WTC11 (cell line): ENCODE measurements around the gene EXOC4. TPM values are rescaled to one million over a fixed set of nuclear protein-coding genes. Genes with fewer than 3 reads are reported as not detected.

ENCODE experiments used
- ATAC-seq: fragments of 200-7000 bp; cut with Tn5 transposase; 2 replicates; pipeline ENCODE4 v1.10.0; 2021; ENCODE audit warnings: mild to moderate bottlenecking, moderate library complexity
- CTCF ChIA-PET: fragments of 300-600 bp; sonication (Branson Sonifier 250); formaldehyde crosslinking; loops from one replicate; lab custom pipeline; 2021; ENCODE audit warnings: antibody characterized with exemption; lab: Charles Lee
- POLR2A ChIA-PET: fragments of 350-600 bp; sonication (Branson Sonifier 250); formaldehyde crosslinking; loops from one replicate; lab custom pipeline; 2021; ENCODE audit warnings: antibody characterized with exemption; lab: Charles Lee
- DNase-seq: peaks from one replicate; pipeline ENCODE4 v3.0.0; 2021; ENCODE audit warnings: low spot score
- H3K27ac Mint-ChIP-seq: 2 replicates; pipeline ENCODE4 v1.8.0; 2021; ENCODE audit warnings: mixed read lengths
- H3K27me3 Mint-ChIP-seq: 2 replicates; pipeline ENCODE4 v1.8.0; 2021; ENCODE audit warnings: low read depth, mild to moderate bottlenecking, moderate library complexity, mixed read lengths
- H3K36me3 Mint-ChIP-seq: 2 replicates; pipeline ENCODE4 v1.8.0; 2021; ENCODE audit warnings: mixed read lengths
- H3K4me1 Mint-ChIP-seq: 2 replicates; pipeline ENCODE4 v1.8.0; 2022; ENCODE audit warnings: mixed read lengths
- H3K4me3 Mint-ChIP-seq: 2 replicates; pipeline ENCODE4 v1.8.0; 2021; ENCODE audit warnings: mild to moderate bottlenecking, moderate library complexity, mixed read lengths
- H3K9me3 Mint-ChIP-seq: 2 replicates; pipeline ENCODE4 v1.8.0; 2021; ENCODE audit warnings: mixed read lengths
- ARID4B ChIP-seq: sonication (generic); formaldehyde crosslinking; IDR thresholded peaks from 2 replicates; pipeline ENCODE4 v1.8.0; 2023; ENCODE audit warnings: missing genetic modification reagents, mild to moderate bottlenecking, borderline replicate concordance
- ATF1 ChIP-seq: sonication (generic); formaldehyde crosslinking; IDR thresholded peaks from 2 replicates; pipeline ENCODE4 v1.8.1; 2023; ENCODE audit warnings: mild to moderate bottlenecking, moderate library complexity, missing genetic modification reagents
- ELF4 ChIP-seq: sonication (generic); formaldehyde crosslinking; IDR thresholded peaks from 2 replicates; pipeline ENCODE4 v1.8.1; 2022; ENCODE audit warnings: low read depth, mild to moderate bottlenecking, moderate library complexity, missing genetic modification reagents
- ERG ChIP-seq: fragments of 250-450 bp; sonication (Bioruptor Pico); IDR thresholded peaks from 2 replicates; pipeline ENCODE4 v1.8.0; 2021; ENCODE audit warnings: mild to moderate bottlenecking
- FOXJ3 ChIP-seq: sonication (generic); formaldehyde crosslinking; IDR thresholded peaks from 2 replicates; pipeline ENCODE4 v1.9.0; 2021; ENCODE audit warnings: missing genetic modification reagents, mild to moderate bottlenecking, borderline replicate concordance
- FOXP4 ChIP-seq: sonication (generic); formaldehyde crosslinking; IDR thresholded peaks from 2 replicates; pipeline ENCODE4 v1.8.0; 2022; ENCODE audit warnings: mild to moderate bottlenecking, missing genetic modification reagents
- IRF1 ChIP-seq: sonication (generic); formaldehyde crosslinking; IDR thresholded peaks from 2 replicates; pipeline ENCODE4 v1.8.0; 2023; ENCODE audit warnings: missing genetic modification reagents
- IRF2 ChIP-seq: sonication (generic); formaldehyde crosslinking; IDR thresholded peaks from 2 replicates; pipeline ENCODE4 v1.8.0; 2022; ENCODE audit warnings: low read depth, missing genetic modification reagents, borderline replicate concordance
- JUN ChIP-seq: sonication (generic); formaldehyde crosslinking; IDR thresholded peaks from 2 replicates; pipeline ENCODE4 v1.8.0; 2023; ENCODE audit warnings: mild to moderate bottlenecking, missing genetic modification reagents
- KAT7 ChIP-seq: sonication (generic); formaldehyde crosslinking; IDR thresholded peaks from 2 replicates; pipeline ENCODE4 v1.8.1; 2023; ENCODE audit warnings: missing genetic modification reagents, mild to moderate bottlenecking, borderline replicate concordance
- MLX ChIP-seq: sonication (generic); formaldehyde crosslinking; IDR thresholded peaks from 2 replicates; pipeline ENCODE4 v1.8.1; 2023; ENCODE audit warnings: mild to moderate bottlenecking, missing genetic modification reagents, moderate library complexity
- MXD4 ChIP-seq: fragments of 250-450 bp; sonication (Bioruptor Pico); IDR thresholded peaks from 2 replicates; pipeline ENCODE4 v1.8.0; 2021; ENCODE audit warnings: mild to moderate bottlenecking, moderate library complexity, borderline replicate concordance
- PREB ChIP-seq: sonication (generic); formaldehyde crosslinking; IDR thresholded peaks from 2 replicates; pipeline ENCODE4 v1.8.1; 2022; ENCODE audit warnings: mild to moderate bottlenecking, missing genetic modification reagents, moderate library complexity, borderline replicate concordance
- ZMAT4 ChIP-seq: fragments of 250-450 bp; sonication (Bioruptor Pico); IDR thresholded peaks from 2 replicates; pipeline ENCODE4 v1.9.0; 2021; ENCODE audit warnings: mild to moderate bottlenecking
- ZNF138 ChIP-seq: sonication (generic); formaldehyde crosslinking; conservative IDR thresholded peaks from 2 replicates; pipeline ENCODE4 v1.8.1; 2022; ENCODE audit warnings: mild to moderate bottlenecking, moderate library complexity, missing genetic modification reagents
- ZNF416 ChIP-seq: fragments of 250-450 bp; sonication (Bioruptor Pico); IDR thresholded peaks from 2 replicates; pipeline ENCODE4 v1.9.0; 2021; ENCODE audit warnings: mild to moderate bottlenecking, inconsistent platforms
- total RNA-seq: library from RNA; stranded (reverse); gene quantifications from 3 replicates; pipeline ENCODE4 v1.2.3, GENCODE V29; 2021

Gene EXOC4
- total RNA-seq, 1 experiment from 2014 or later: 62.0 TPM

GRCh38 chr7:133409966-133410365 lies 157.1 kb downstream of the EXOC4 start (continued):
- TF ChIP-seq PREB (CRISPR knock-in tag) (no peak), ARID4B (no peak), KAT7 (CRISPR knock-in tag) (no peak), MXD4 (no peak), ELF4 (CRISPR knock-in tag) (no peak), FOXP4 (CRISPR knock-in tag) (no peak)

GRCh38 chr7:133411395-133411794 lies 158.5 kb downstream of the EXOC4 start:
- no peaks in the 10 kb centered on the region for H3K27me3 Mint-ChIP-seq
- H3K27ac Mint-ChIP-seq: no peak overlapping the region
- DNase-seq (no peak), ATAC-seq (no peak)
- no peak for TF ChIP-seq IRF1 (CRISPR knock-in tag)
- TF ChIP-seq FOXJ3 (CRISPR knock-in tag): no peak
- no peak for TF ChIP-seq IRF2 (CRISPR knock-in tag)
- TF ChIP-seq ATF1 (CRISPR knock-in tag): no peak
- TF ChIP-seq JUN (CRISPR knock-in tag): no peak
- TF ChIP-seq MLX (CRISPR knock-in tag): no peak
- no peak for TF ChIP-seq ERG
- no peak for TF ChIP-seq ZNF416
- TF ChIP-seq ZNF138 (CRISPR knock-in tag): no peak
- TF ChIP-seq ZMAT4 (CRISPR knock-in tag): no peak
- peaks cover 11% of the 10 kb centered on the region for H3K9me3 Mint-ChIP-seq
- POLR2A ChIA-PET: no interaction called here
- H3K36me3 Mint-ChIP-seq: no peaks in the 10 kb centered on the region
- H3K4me3 Mint-ChIP-seq: no peak overlapping the region
- CTCF ChIA-PET: no interaction called here
- H3K4me1 Mint-ChIP-seq: peaks cover 17% of the 10 kb centered on the region
